Smooth muscle cell of the coronary artery (primary cell): Measurements from ENCODE around the gene NTS. TPM values are rescaled to one million over a fixed set of nuclear protein-coding genes. Genes with fewer than 3 reads are reported as not detected.

Experiments
- total RNA-seq: library from RNA; depleted of rRNA; stranded (reverse); fragments of >200 nt; gene quantifications from 2 replicates; pipeline ENCODE4 v1.2.3, GENCODE V29; 2014; ENCODE audit warnings: low replicate concordance

The NTS gene, protein sequence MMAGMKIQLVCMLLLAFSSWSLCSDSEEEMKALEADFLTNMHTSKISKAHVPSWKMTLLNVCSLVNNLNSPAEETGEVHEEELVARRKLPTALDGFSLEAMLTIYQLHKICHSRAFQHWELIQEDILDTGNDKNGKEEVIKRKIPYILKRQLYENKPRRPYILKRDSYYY
- not detected in 2 replicates for total RNA-seq

GRCh38 chr12:85874031-85874461 lies at the start of gene NTS:
TSS of gene NTS (plus strand) at chr12:85874295. CDS start at chr12:85874404, 109 bp downstream.

DNA sequence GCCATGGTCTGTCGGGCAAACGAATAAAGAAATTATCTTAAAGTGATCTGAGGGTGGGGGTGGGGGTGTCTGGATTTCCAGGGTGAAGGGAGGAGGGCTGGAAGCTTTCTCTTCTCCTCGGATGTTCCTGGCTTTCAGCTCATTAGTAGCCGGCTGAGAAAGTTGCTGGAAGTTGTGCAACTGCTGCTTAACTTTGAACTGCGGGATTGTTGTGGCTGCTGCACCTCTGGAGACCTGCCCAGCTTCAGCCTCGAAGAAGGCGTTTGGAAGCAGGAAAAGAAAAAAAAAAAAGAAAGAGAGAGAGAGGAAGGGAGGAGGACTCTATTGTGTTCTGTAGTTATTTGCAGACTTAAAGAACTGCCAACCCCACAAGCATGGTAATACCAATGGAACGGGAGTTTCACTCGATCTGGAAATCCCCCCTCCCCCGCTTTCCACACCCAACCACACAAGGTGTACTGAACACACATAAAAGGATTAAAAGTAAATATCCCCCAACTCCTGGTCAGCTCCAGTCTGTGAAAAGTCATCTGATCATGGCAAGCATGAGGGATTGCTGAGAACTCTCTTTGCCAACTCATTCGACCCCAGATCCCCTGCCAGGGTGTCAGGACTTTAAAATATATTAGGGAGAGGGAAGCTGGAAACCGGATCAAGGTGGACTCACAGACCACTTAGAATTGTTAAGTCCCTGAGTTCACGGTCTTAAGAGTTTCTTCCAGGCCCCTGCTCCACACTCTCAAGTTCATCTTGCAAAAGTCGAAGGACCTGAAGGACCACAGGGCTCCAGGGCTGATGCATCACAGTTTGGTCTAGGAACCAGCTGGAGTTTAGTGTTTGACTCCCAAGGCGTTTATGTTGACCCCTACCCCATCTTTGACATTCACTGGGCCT lies 37.7 kb upstream of the NTS start, which contains the start of gene RASSF9:
TSS of gene RASSF9 (minus strand) at position 213 of the 894 bp plus-strand sequence. CDS start at position 5, 208 bp downstream.

Other genes with a start within 250 kb of the NTS start
- 1.1 and 1.2 TPM in 2 replicates for gene RASSF9, start 37.9 kb upstream of the NTS start, total RNA-seq